Measurements from ENCODE around the gene LTBP2.

Gene LTBP2

GRCh38 chr14:74480046-74480445 lies 132.0 kb downstream of the LTBP2 start:
- no peak overlapping the region for H3K4me3 ChIP-seq (ENCODE audit: control insufficient read depth, low read depth, low read length)
- no peak for DNase-seq (ENCODE audit: low read depth)
- TF ChIP-seq CTCF (conservative IDR thresholded peaks at IDR 0.05; ENCODE audit: control insufficient read depth, insufficient read depth, low read depth, low read length): no peak

GRCh38 chr14:74478996-74479635 lies 132.9 kb downstream of the LTBP2 start:
- H3K4me3 ChIP-seq (ENCODE audit: control insufficient read depth, low read depth, low read length): no peak overlapping the region
- peak; percentile 92 for TF ChIP-seq CTCF (conservative IDR thresholded peaks at IDR 0.05; ENCODE audit: control insufficient read depth, insufficient read depth, low read depth, low read length)
- peak; percentile 44 for DNase-seq (ENCODE audit: low read depth)

- TF ChIP-seq CTCF (conservative IDR thresholded peaks at IDR 0.05; ENCODE audit: control insufficient read depth, insufficient read depth, low read depth, low read length): no peak
- DNase-seq (ENCODE audit: low read depth): no peak
- no peak overlapping the region for H3K4me3 ChIP-seq (ENCODE audit: control insufficient read depth, low read depth, low read length)
These were observed 135.4 kb downstream of the LTBP2 start for GRCh38 chr14:74476607-74477006.

- TF ChIP-seq CTCF (conservative IDR thresholded peaks at IDR 0.05; ENCODE audit: control insufficient read depth, insufficient read depth, low read depth, low read length): no peak
- H3K4me3 ChIP-seq (ENCODE audit: control insufficient read depth, low read depth, low read length): no peak overlapping the region
- no peak for DNase-seq (ENCODE audit: low read depth)
These were observed 135.9 kb downstream of the LTBP2 start for GRCh38 chr14:74476107-74476506.

- no peak for TF ChIP-seq CTCF (conservative IDR thresholded peaks at IDR 0.05; ENCODE audit: control insufficient read depth, insufficient read depth, low read depth, low read length)
- DNase-seq (ENCODE audit: low read depth): peak; percentile 79
- H3K4me3 ChIP-seq (ENCODE audit: control insufficient read depth, low read depth, low read length): no peak overlapping the region
These were observed 136.4 kb downstream of the LTBP2 start for GRCh38 chr14:74475678-74476077.

GRCh38 chr14:74474376-74474775 lies 137.7 kb downstream of the LTBP2 start:
- no peak for TF ChIP-seq CTCF (conservative IDR thresholded peaks at IDR 0.05; ENCODE audit: control insufficient read depth, insufficient read depth, low read depth, low read length)
- no peak overlapping the region for H3K4me3 ChIP-seq (ENCODE audit: control insufficient read depth, low read depth, low read length)
- DNase-seq (ENCODE audit: low read depth): no peak

GRCh38 chr14:74472601-74473000 lies 139.4 kb downstream of the LTBP2 start:
- no peak for DNase-seq (ENCODE audit: low read depth)
- no peak overlapping the region for H3K4me3 ChIP-seq (ENCODE audit: control insufficient read depth, low read depth, low read length)
- no peak for TF ChIP-seq CTCF (conservative IDR thresholded peaks at IDR 0.05; ENCODE audit: control insufficient read depth, insufficient read depth, low read depth, low read length)

Data from fibroblast of mammary gland (primary cell).